Stomach (tissue), 4 donors: ENCODE measurements around the gene CACNA2D4.

ENCODE experiments used
- CTCF ChIP-seq, 7 experiments: fragments of 450-650 bp in 4 of 7; fragments of 200-600 bp in 3 of 7; sonication (generic) in 3 of 7; IDR thresholded peaks; one replicate each; pipeline ENCODE4 v1.5.1; 2016 to 2019; ENCODE audit warnings: antibody characterized with exemption in 7 of 7, control low read depth in 2 of 7, mild to moderate bottlenecking in 1 of 7
- EP300 ChIP-seq: sonication (generic); formaldehyde crosslinking; IDR thresholded peaks from one replicate; pipeline ENCODE4 v1.6.1; 2017; ENCODE audit warnings: antibody characterized with exemption
- POLR2A ChIP-seq, 4 donors: fragments of 450-650 bp; IDR thresholded peaks; one replicate each; pipeline ENCODE4 v1.6.1; 2016; ENCODE audit warnings: antibody characterized with exemption in 4 of 4, control low read depth in 2 of 4, mild to moderate bottlenecking in 1 of 4, moderate library complexity in 1 of 4
- POLR2AphosphoS5 ChIP-seq, 3 donors: sonication (generic); formaldehyde crosslinking; IDR thresholded peaks; one replicate each; pipeline ENCODE4 v1.6.1; 2016; ENCODE audit warnings: antibody characterized with exemption in 3 of 3

- TF ChIP-seq POLR2A (IDR thresholded peaks at IDR 0.05): no peak
- no peak for TF ChIP-seq POLR2AphosphoS5 (IDR thresholded peaks at IDR 0.05)
- TF ChIP-seq CTCF (IDR thresholded peaks at IDR 0.05): no peak
- TF ChIP-seq EP300: no peak
Observed at GRCh38 chr12:1910468-1910867, 8.0 kb downstream of the CACNA2D4 start.
